BLaER1 (cell line): Measurements from ENCODE around the gene C22orf39.

Experiments used
- H3K27ac ChIP-seq: shearing (Covaris generic); formaldehyde crosslinking; 2 replicates; pipeline ENCODE4 v1.8.1; 2022
- H3K27me3 ChIP-seq: shearing (Covaris generic); formaldehyde crosslinking; 2 replicates; pipeline ENCODE4 v1.8.1; 2022
- H3K36me3 ChIP-seq: shearing (Covaris generic); formaldehyde crosslinking; 2 replicates; pipeline ENCODE4 v1.8.1; 2022
- H3K4me1 ChIP-seq: shearing (Covaris generic); formaldehyde crosslinking; 2 replicates; pipeline ENCODE4 v1.8.1; 2022
- H3K4me2 ChIP-seq: shearing (Covaris generic); formaldehyde crosslinking; 2 replicates; pipeline ENCODE4 v1.8.1; 2022
- H3K4me3 ChIP-seq: shearing (Covaris generic); formaldehyde crosslinking; 2 replicates; pipeline ENCODE4 v1.8.1; 2022
- H3K9ac ChIP-seq: shearing (Covaris generic); formaldehyde crosslinking; 2 replicates; pipeline ENCODE4 v1.8.1; 2022
- H3K9me3 ChIP-seq: shearing (Covaris generic); formaldehyde crosslinking; 2 replicates; pipeline ENCODE4 v1.8.1; 2022
- H4K20me1 ChIP-seq: shearing (Covaris generic); formaldehyde crosslinking; 2 replicates; pipeline ENCODE4 v1.8.1; 2022
- Cebpa-rat ChIP-seq: shearing (Covaris generic); IDR thresholded peaks from 2 replicates; pipeline ENCODE4 v1.8.1; 2022

The C22orf39 gene

GRCh38 chr22:19420321-19420720 is 27.2 kb downstream of the C22orf39 start:
- Histone ChIP-seq H3K27me3 (no peaks in the 10 kb centered on the region), H3K4me1 (peaks cover 20% of the 10 kb centered on the region), H3K4me2 (peak overlapping the region; percentile 44), H4K20me1 (peaks cover 98% of the 10 kb centered on the region), H3K27ac (no peak overlapping the region), H3K9ac (no peak overlapping the region), H3K4me3 (no peak overlapping the region), H3K9me3 (peaks cover 13% of the 10 kb centered on the region), H3K36me3 (peaks cover 51% of the 10 kb centered on the region)
- no peak for TF ChIP-seq Cebpa-rat

- Histone ChIP-seq H3K4me1 (peaks cover 20% of the 10 kb centered on the region), H3K27ac (peak overlapping the region; percentile 38; the same call in 1 of the 2 replicates)
Observed at GRCh38 chr22:19419464-19420178, 27.9 kb downstream of the C22orf39 start.

GRCh38 chr22:19419086-19419463 is 28.4 kb downstream of the C22orf39 start:
- H3K9ac ChIP-seq = no peak overlapping the region
- TF ChIP-seq Cebpa-rat = no peak
- peak overlapping the region; percentile 44; the same call in 1 of the 2 replicates for H3K4me2 ChIP-seq
- peak overlapping the region; percentile 38; the same call in 1 of the 2 replicates for H3K27ac ChIP-seq
- peaks cover 42% of the 10 kb centered on the region for H3K36me3 ChIP-seq
- peaks cover 20% of the 10 kb centered on the region for H3K4me1 ChIP-seq
- peaks cover 98% of the 10 kb centered on the region for H4K20me1 ChIP-seq
- H3K4me3 ChIP-seq = no peak overlapping the region
- peaks cover 13% of the 10 kb centered on the region for H3K9me3 ChIP-seq
- H3K27me3 ChIP-seq = no peaks in the 10 kb centered on the region

More at GRCh38 chr22:19419464-19420178, 27.9 kb downstream of the C22orf39 start:
- TF ChIP-seq Cebpa-rat = no peak
- Histone ChIP-seq H4K20me1 (peaks cover 98% of the 10 kb centered on the region), H3K9me3 (peaks cover 13% of the 10 kb centered on the region), H3K36me3 (peaks cover 44% of the 10 kb centered on the region), H3K4me3 (no peak overlapping the region), H3K27me3 (no peaks in the 10 kb centered on the region), H3K9ac (no peak overlapping the region), H3K4me2 (peak overlapping the region; percentile 44)

GRCh38 chr22:19412923-19413322 is 34.6 kb downstream of the C22orf39 start:
- Histone ChIP-seq H4K20me1 (peaks cover 98% of the 10 kb centered on the region), H3K27me3 (no peaks in the 10 kb centered on the region), H3K4me2 (no peak overlapping the region), H3K36me3 (peaks cover 76% of the 10 kb centered on the region), H3K9ac (no peak overlapping the region), H3K9me3 (peaks cover 13% of the 10 kb centered on the region), H3K4me1 (peaks cover 11% of the 10 kb centered on the region), H3K4me3 (no peak overlapping the region), H3K27ac (no peak overlapping the region)
- TF ChIP-seq Cebpa-rat = no peak

- no peak overlapping the region for H3K4me3 ChIP-seq
- H3K9ac ChIP-seq = no peak overlapping the region
- peaks cover 76% of the 10 kb centered on the region for H3K36me3 ChIP-seq
- H3K27me3 ChIP-seq = no peaks in the 10 kb centered on the region
- TF ChIP-seq Cebpa-rat = no peak
- H3K9me3 ChIP-seq = peaks cover 9% of the 10 kb centered on the region
- no peak overlapping the region for H3K27ac ChIP-seq
- peaks cover 11% of the 10 kb centered on the region for H3K4me1 ChIP-seq
- H4K20me1 ChIP-seq = peaks cover 98% of the 10 kb centered on the region
- no peak overlapping the region for H3K4me2 ChIP-seq
Observed at GRCh38 chr22:19412478-19412877, 35.0 kb downstream of the C22orf39 start.

- TF ChIP-seq Cebpa-rat = no peak
- Histone ChIP-seq H3K4me3 (no peak overlapping the region), H3K36me3 (peaks cover 76% of the 10 kb centered on the region), H3K9ac (no peak overlapping the region), H3K9me3 (peaks cover 1% of the 10 kb centered on the region; the same call in 1 of the 2 replicates), H3K4me2 (no peak overlapping the region), H4K20me1 (peaks cover 94% of the 10 kb centered on the region), H3K27me3 (no peaks in the 10 kb centered on the region), H3K27ac (no peak overlapping the region), H3K4me1 (peaks cover 11% of the 10 kb centered on the region)
Observed at GRCh38 chr22:19411690-19412045, 35.8 kb downstream of the C22orf39 start.

GRCh38 chr22:19410941-19411689 is 36.4 kb downstream of the C22orf39 start:
- peaks cover 76% of the 10 kb centered on the region for H3K36me3 ChIP-seq
- no peak overlapping the region for H3K4me2 ChIP-seq

GRCh38 chr22:19407649-19408606 is 39.6 kb downstream of the C22orf39 start:
- no peak overlapping the region for H3K4me3 ChIP-seq
- TF ChIP-seq Cebpa-rat = no peak
- H3K27me3 ChIP-seq = no peaks in the 10 kb centered on the region

More at GRCh38 chr22:19410941-19411689, 36.4 kb downstream of the C22orf39 start:
- Histone ChIP-seq H3K4me1 (peaks cover 11% of the 10 kb centered on the region), H4K20me1 (peaks cover 94% of the 10 kb centered on the region), H3K27ac (no peak overlapping the region), H3K4me3 (no peak overlapping the region), H3K27me3 (no peaks in the 10 kb centered on the region), H3K9me3 (no peaks in the 10 kb centered on the region), H3K9ac (no peak overlapping the region)
- no peak for TF ChIP-seq Cebpa-rat

GRCh38 chr22:19406846-19407245 is 40.7 kb downstream of the C22orf39 start:
- H3K27ac ChIP-seq = no peak overlapping the region
- peaks cover 91% of the 10 kb centered on the region for H3K36me3 ChIP-seq
- no peak overlapping the region for H3K4me2 ChIP-seq
- H3K9ac ChIP-seq = no peak overlapping the region
- H3K4me1 ChIP-seq = no peaks in the 10 kb centered on the region
- H4K20me1 ChIP-seq = peaks cover 62% of the 10 kb centered on the region
- no peaks in the 10 kb centered on the region for H3K27me3 ChIP-seq
- H3K9me3 ChIP-seq = no peaks in the 10 kb centered on the region
- no peak for TF ChIP-seq Cebpa-rat
- H3K4me3 ChIP-seq = no peak overlapping the region

More at GRCh38 chr22:19407649-19408606, 39.6 kb downstream of the C22orf39 start:
- Histone ChIP-seq H3K9me3 (no peaks in the 10 kb centered on the region), H3K9ac (no peak overlapping the region), H3K27ac (no peak overlapping the region), H3K4me2 (no peak overlapping the region), H3K36me3 (peaks cover 93% of the 10 kb centered on the region), H3K4me1 (peaks cover 7% of the 10 kb centered on the region), H4K20me1 (peaks cover 73% of the 10 kb centered on the region)
